ENCODE measurements around the gene DACH1. TPM values are rescaled to one million over a fixed set of nuclear protein-coding genes. Genes with fewer than 3 reads are reported as not detected.

The DACH1 gene
- total and polyA plus RNA-seq, 9 of the 15 experiments (the other 6 are each of a cell fraction or from before 2014, with no cell fraction given): 0.04 to 0.07 (median 0.04) TPM; not detected in 2

DNA sequence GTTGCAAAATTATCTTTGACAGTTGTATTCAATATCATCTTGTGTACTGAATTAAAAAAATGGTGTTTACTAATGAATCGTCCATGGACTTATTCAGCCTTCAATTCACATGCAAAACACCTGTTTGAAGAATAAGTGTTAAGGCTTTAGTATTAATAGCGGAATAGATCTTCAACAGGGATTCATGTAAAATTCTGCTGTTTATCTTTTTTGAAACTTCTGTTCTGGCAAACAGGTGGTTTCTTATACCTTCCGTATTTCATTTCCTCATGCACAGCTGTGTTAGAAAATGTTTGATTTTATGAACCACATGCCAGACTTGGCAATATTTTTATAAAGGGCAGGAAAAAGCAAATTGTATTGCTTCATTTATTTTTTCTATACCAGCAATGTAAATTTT is 255.7 kb downstream of the DACH1 start (continued):
- TF ChIP-seq, protein P1, sequence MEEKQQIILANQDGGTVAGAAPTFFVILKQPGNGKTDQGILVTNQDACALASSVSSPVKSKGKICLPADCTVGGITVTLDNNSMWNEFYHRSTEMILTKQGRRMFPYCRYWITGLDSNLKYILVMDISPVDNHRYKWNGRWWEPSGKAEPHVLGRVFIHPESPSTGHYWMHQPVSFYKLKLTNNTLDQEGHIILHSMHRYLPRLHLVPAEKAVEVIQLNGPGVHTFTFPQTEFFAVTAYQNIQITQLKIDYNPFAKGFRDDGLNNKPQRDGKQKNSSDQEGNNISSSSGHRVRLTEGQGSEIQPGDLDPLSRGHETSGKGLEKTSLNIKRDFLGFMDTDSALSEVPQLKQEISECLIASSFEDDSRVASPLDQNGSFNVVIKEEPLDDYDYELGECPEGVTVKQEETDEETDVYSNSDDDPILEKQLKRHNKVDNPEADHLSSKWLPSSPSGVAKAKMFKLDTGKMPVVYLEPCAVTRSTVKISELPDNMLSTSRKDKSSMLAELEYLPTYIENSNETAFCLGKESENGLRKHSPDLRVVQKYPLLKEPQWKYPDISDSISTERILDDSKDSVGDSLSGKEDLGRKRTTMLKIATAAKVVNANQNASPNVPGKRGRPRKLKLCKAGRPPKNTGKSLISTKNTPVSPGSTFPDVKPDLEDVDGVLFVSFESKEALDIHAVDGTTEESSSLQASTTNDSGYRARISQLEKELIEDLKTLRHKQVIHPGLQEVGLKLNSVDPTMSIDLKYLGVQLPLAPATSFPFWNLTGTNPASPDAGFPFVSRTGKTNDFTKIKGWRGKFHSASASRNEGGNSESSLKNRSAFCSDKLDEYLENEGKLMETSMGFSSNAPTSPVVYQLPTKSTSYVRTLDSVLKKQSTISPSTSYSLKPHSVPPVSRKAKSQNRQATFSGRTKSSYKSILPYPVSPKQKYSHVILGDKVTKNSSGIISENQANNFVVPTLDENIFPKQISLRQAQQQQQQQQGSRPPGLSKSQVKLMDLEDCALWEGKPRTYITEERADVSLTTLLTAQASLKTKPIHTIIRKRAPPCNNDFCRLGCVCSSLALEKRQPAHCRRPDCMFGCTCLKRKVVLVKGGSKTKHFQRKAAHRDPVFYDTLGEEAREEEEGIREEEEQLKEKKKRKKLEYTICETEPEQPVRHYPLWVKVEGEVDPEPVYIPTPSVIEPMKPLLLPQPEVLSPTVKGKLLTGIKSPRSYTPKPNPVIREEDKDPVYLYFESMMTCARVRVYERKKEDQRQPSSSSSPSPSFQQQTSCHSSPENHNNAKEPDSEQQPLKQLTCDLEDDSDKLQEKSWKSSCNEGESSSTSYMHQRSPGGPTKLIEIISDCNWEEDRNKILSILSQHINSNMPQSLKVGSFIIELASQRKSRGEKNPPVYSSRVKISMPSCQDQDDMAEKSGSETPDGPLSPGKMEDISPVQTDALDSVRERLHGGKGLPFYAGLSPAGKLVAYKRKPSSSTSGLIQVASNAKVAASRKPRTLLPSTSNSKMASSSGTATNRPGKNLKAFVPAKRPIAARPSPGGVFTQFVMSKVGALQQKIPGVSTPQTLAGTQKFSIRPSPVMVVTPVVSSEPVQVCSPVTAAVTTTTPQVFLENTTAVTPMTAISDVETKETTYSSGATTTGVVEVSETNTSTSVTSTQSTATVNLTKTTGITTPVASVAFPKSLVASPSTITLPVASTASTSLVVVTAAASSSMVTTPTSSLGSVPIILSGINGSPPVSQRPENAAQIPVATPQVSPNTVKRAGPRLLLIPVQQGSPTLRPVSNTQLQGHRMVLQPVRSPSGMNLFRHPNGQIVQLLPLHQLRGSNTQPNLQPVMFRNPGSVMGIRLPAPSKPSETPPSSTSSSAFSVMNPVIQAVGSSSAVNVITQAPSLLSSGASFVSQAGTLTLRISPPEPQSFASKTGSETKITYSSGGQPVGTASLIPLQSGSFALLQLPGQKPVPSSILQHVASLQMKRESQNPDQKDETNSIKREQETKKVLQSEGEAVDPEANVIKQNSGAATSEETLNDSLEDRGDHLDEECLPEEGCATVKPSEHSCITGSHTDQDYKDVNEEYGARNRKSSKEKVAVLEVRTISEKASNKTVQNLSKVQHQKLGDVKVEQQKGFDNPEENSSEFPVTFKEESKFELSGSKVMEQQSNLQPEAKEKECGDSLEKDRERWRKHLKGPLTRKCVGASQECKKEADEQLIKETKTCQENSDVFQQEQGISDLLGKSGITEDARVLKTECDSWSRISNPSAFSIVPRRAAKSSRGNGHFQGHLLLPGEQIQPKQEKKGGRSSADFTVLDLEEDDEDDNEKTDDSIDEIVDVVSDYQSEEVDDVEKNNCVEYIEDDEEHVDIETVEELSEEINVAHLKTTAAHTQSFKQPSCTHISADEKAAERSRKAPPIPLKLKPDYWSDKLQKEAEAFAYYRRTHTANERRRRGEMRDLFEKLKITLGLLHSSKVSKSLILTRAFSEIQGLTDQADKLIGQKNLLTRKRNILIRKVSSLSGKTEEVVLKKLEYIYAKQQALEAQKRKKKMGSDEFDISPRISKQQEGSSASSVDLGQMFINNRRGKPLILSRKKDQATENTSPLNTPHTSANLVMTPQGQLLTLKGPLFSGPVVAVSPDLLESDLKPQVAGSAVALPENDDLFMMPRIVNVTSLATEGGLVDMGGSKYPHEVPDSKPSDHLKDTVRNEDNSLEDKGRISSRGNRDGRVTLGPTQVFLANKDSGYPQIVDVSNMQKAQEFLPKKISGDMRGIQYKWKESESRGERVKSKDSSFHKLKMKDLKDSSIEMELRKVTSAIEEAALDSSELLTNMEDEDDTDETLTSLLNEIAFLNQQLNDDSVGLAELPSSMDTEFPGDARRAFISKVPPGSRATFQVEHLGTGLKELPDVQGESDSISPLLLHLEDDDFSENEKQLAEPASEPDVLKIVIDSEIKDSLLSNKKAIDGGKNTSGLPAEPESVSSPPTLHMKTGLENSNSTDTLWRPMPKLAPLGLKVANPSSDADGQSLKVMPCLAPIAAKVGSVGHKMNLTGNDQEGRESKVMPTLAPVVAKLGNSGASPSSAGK (IDR thresholded peaks at IDR 0.05): no peak
- TF ChIP-seq, protein P2, sequence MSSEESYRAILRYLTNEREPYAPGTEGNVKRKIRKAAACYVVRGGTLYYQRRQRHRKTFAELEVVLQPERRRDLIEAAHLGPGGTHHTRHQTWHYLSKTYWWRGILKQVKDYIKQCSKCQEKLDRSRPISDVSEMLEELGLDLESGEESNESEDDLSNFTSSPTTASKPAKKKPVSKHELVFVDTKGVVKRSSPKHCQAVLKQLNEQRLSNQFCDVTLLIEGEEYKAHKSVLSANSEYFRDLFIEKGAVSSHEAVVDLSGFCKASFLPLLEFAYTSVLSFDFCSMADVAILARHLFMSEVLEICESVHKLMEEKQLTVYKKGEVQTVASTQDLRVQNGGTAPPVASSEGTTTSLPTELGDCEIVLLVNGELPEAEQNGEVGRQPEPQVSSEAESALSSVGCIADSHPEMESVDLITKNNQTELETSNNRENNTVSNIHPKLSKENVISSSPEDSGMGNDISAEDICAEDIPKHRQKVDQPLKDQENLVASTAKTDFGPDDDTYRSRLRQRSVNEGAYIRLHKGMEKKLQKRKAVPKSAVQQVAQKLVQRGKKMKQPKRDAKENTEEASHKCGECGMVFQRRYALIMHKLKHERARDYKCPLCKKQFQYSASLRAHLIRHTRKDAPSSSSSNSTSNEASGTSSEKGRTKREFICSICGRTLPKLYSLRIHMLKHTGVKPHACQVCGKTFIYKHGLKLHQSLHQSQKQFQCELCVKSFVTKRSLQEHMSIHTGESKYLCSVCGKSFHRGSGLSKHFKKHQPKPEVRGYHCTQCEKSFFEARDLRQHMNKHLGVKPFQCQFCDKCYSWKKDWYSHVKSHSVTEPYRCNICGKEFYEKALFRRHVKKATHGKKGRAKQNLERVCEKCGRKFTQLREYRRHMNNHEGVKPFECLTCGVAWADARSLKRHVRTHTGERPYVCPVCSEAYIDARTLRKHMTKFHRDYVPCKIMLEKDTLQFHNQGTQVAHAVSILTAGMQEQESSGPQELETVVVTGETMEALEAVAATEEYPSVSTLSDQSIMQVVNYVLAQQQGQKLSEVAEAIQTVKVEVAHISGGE (CRISPR knock-in tag; IDR thresholded peaks at IDR 0.05): no peak
- TF ChIP-seq, protein P3, sequence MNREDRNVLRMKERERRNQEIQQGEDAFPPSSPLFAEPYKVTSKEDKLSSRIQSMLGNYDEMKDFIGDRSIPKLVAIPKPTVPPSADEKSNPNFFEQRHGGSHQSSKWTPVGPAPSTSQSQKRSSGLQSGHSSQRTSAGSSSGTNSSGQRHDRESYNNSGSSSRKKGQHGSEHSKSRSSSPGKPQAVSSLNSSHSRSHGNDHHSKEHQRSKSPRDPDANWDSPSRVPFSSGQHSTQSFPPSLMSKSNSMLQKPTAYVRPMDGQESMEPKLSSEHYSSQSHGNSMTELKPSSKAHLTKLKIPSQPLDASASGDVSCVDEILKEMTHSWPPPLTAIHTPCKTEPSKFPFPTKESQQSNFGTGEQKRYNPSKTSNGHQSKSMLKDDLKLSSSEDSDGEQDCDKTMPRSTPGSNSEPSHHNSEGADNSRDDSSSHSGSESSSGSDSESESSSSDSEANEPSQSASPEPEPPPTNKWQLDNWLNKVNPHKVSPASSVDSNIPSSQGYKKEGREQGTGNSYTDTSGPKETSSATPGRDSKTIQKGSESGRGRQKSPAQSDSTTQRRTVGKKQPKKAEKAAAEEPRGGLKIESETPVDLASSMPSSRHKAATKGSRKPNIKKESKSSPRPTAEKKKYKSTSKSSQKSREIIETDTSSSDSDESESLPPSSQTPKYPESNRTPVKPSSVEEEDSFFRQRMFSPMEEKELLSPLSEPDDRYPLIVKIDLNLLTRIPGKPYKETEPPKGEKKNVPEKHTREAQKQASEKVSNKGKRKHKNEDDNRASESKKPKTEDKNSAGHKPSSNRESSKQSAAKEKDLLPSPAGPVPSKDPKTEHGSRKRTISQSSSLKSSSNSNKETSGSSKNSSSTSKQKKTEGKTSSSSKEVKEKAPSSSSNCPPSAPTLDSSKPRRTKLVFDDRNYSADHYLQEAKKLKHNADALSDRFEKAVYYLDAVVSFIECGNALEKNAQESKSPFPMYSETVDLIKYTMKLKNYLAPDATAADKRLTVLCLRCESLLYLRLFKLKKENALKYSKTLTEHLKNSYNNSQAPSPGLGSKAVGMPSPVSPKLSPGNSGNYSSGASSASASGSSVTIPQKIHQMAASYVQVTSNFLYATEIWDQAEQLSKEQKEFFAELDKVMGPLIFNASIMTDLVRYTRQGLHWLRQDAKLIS (CRISPR knock-in tag; IDR thresholded peaks at IDR 0.05): no peak
- no peak for TF ChIP-seq RBM14 (IDR thresholded peaks at IDR 0.05; ENCODE audit: borderline replicate concordance, insufficient read depth, low read depth, low read length)

Data from K562 (cell line).